SK-N-SH (cell line): ENCODE results near the gene WIPI1. TPM values are rescaled to one million over a fixed set of nuclear protein-coding genes. Genes with fewer than 3 reads are reported as not detected.

Experiments
- CTCF ChIA-PET: fragments of 300-600, 350-600 bp; formaldehyde crosslinking; extraction: SDS; loops from one replicate; lab custom pipeline; 2021; lab: Yijun Ruan, JAX
- POLR2A ChIA-PET: fragments of 350-600 bp; sonication (Branson Sonifier 250); formaldehyde crosslinking; extraction: SDS; loops from one replicate; lab custom pipeline; 2020; ENCODE audit warnings: antibody characterized with exemption, inconsistent platforms; lab: Yijun Ruan, JAX
- DNase-seq: peaks from one replicate; pipeline ENCODE4 v3.0.0; 2012
- H2AFZ ChIP-seq: fragments of 200-600 bp; sonication (generic); 2 replicates; pipeline ENCODE4 v1.8.1; 2016; ENCODE audit warnings: antibody characterized with exemption, mild to moderate bottlenecking, low read depth
- H3F3A ChIP-seq: fragments of 200-600 bp; sonication (generic); replicated peaks from 2 replicates; pipeline ENCODE3; 2016; ENCODE audit warnings: antibody characterized with exemption, mild to moderate bottlenecking; ENCODE audit not compliant: insufficient read depth
- H3K27ac ChIP-seq, 2 experiments: fragments of 200-500 bp in 1 of 2; fragments of 200-600 bp in 1 of 2; sonication (Bioruptor generic) in 1 of 2; sonication (generic), shearing (Covaris generic) in 1 of 2; 2 replicates each; pipeline versions ENCODE4 v1.5.1 to v1.6.1; 2014 to 2016; ENCODE audit warnings: low read depth in 2 of 2, inconsistent platforms in 1 of 2, low read length in 1 of 2, mild to moderate bottlenecking in 1 of 2, mixed read lengths in 1 of 2
- H3K27me3 ChIP-seq: fragments of 200-600 bp; sonication (generic), shearing (Covaris generic); 2 replicates; pipeline ENCODE4 v1.6.1; 2016; ENCODE audit warnings: mixed run types; ENCODE audit not compliant: insufficient read depth
- H3K36me3 ChIP-seq, 2 experiments: fragments of 200-500 bp in 1 of 2; fragments of 200-600 bp in 1 of 2; sonication (Bioruptor generic) in 1 of 2; sonication (generic) in 1 of 2; replicated peaks in 1 of 2; 2 replicates each; pipeline versions ENCODE3 to v1.5.1; 2014 to 2016; ENCODE audit warnings: low read length in 1 of 2, mild to moderate bottlenecking in 1 of 2; ENCODE audit not compliant: insufficient read depth in 2 of 2, control insufficient read depth in 1 of 2
- H3K4me1 ChIP-seq, 2 experiments: fragments of 200-500 bp in 1 of 2; fragments of 200-600 bp in 1 of 2; sonication (Bioruptor generic) in 1 of 2; sonication (generic), shearing (Covaris generic) in 1 of 2; 2 replicates each; pipeline versions ENCODE4 v1.5.1 to v1.6.1; 2014 to 2016; ENCODE audit warnings: low read depth in 1 of 2, low read length in 1 of 2, mixed run types in 1 of 2; ENCODE audit not compliant: insufficient read depth in 2 of 2, control insufficient read depth in 1 of 2
- H3K4me2 ChIP-seq: fragments of 200-600 bp; sonication (generic), shearing (Covaris generic); 2 replicates; pipeline ENCODE4 v1.6.1; 2017; ENCODE audit warnings: mixed run types
- H3K4me3 ChIP-seq, 2 experiments: fragments of 200-500 bp in 1 of 2; fragments of 200-600 bp in 1 of 2; sonication (Bioruptor generic) in 1 of 2; sonication (generic), shearing (Covaris generic) in 1 of 2; 2 replicates each; pipeline versions ENCODE4 v1.5.1 to v1.8.1; 2014 to 2016; ENCODE audit warnings: low read depth in 2 of 2, inconsistent platforms in 1 of 2, low read length in 1 of 2, mild to moderate bottlenecking in 1 of 2, mixed read lengths in 1 of 2, moderate library complexity in 1 of 2
- H3K79me2 ChIP-seq: fragments of 200-600 bp; sonication (generic); 2 replicates; pipeline ENCODE4 v1.8.1; 2017; ENCODE audit warnings: mild to moderate bottlenecking; ENCODE audit not compliant: insufficient read depth
- H3K9ac ChIP-seq: fragments of 200-600 bp; sonication (generic); 2 replicates; pipeline ENCODE4 v1.6.1; 2017; ENCODE audit warnings: mixed run types
- H3K9me2 ChIP-seq: fragments of 200-600 bp; sonication (generic); 2 replicates; pipeline ENCODE4 v1.6.1; 2017; ENCODE audit warnings: mixed run types
- H3K9me3 ChIP-seq: fragments of 200-600 bp; sonication (generic); 2 replicates; pipeline ENCODE4 v1.6.1; 2017; ENCODE audit warnings: mixed run types, mild to moderate bottlenecking, moderate library complexity
- H4K20me1 ChIP-seq: fragments of 200-600 bp; sonication (generic); 2 replicates; pipeline ENCODE4 v1.6.1; 2017; ENCODE audit warnings: mild to moderate bottlenecking, mixed run types; ENCODE audit not compliant: insufficient read depth
- CHD2 ChIP-seq: fragments of 150-350 bp; IDR thresholded peaks from 2 replicates; pipeline ENCODE4 v1.6.1; 2018; ENCODE audit warnings: low read length; ENCODE audit not compliant: partially characterized antibody
- CTCF ChIP-seq: fragments of 200-600 bp; sonication (generic); IDR thresholded peaks from 2 replicates; pipeline ENCODE4 v1.6.1; 2017; ENCODE audit warnings: antibody characterized with exemption, mild to moderate bottlenecking, moderate library complexity
- ELF1 ChIP-seq: IDR thresholded peaks from 2 replicates; pipeline ENCODE4 v1.4.0; 2012
- FOSL2 ChIP-seq: IDR thresholded peaks from 2 replicates; pipeline ENCODE4 v1.4.0; 2012; ENCODE audit warnings: low read depth, mild to moderate bottlenecking, moderate library complexity, borderline replicate concordance
- RAD21 ChIP-seq: IDR thresholded peaks from 2 replicates; pipeline ENCODE4 v1.6.1; 2012; ENCODE audit warnings: mild to moderate bottlenecking, low read length
- TEAD4 ChIP-seq: IDR thresholded peaks from 2 replicates; pipeline ENCODE4 v1.4.0; 2012; ENCODE audit warnings: mild to moderate bottlenecking, borderline replicate concordance; ENCODE audit not compliant: insufficient read depth
- WGBS: methylation state at CpG from one replicate; pipeline ENCODE4 v1.1.6; 2017; ENCODE audit warnings: low lambda C conversion rate; 5-methylcytosine and 5-hydroxymethylcytosine counted together
- polyA plus RNA-seq, 3 experiments: library from polyadenylated mRNA; depleted of rRNA; stranded (reverse); fragments of >200 nt; gene quantifications; 2 replicates each; pipeline ENCODE4 v1.2.3, GENCODE V29; 2012
- TF ChIP-seq, protein P1 (sequence below): fragments of 150-350 bp; IDR thresholded peaks from 2 replicates; pipeline ENCODE4 v1.6.1; 2016; ENCODE audit warnings: mild to moderate bottlenecking, low read depth, low read length

Gene WIPI1
- polyA plus RNA-seq, 1 of the 3 experiments (the other 2 are of a cell fraction): 52.7 TPM

- Histone ChIP-seq H3K27ac (no peak overlapping the region), H3K79me2 (no peaks in the 10 kb centered on the region), H3K9me2 (no peaks in the 10 kb centered on the region), H3K9me3 (no peaks in the 10 kb centered on the region), H4K20me1 (no peaks in the 10 kb centered on the region), H3K4me1 (peaks cover 0 to 3% of the 10 kb centered on the region in 2 experiments; a peak in 2 of 4 replicates), H3K4me3 (no peak overlapping the region), H3K4me2 (no peak overlapping the region), H2AFZ (no peak overlapping the region), H3F3A (no peaks in the 10 kb centered on the region), H3K9ac (no peak overlapping the region), H3K36me3 (peaks cover 17 to 35% of the 10 kb centered on the region in 2 experiments), H3K27me3 (no peaks in the 10 kb centered on the region)
- CTCF ChIA-PET: interaction anchor here (1.0 to 3.9 kb wide), 6 partner anchors 13 to 268 kb away, joined by 3 to 21 read pairs (median 6); no protein-coding TSS in a partner anchor
- TF ChIP-seq FOSL2: no peak
- TF ChIP-seq ELF1: no peak
- TF ChIP-seq CHD2: no peak
- no peak for DNase-seq
- POLR2A ChIA-PET: no interaction called here
- WGBS: 92% methylated on average over 14 of the region's 14 CpGs
These were observed 16.1 kb downstream of the WIPI1 start for GRCh38 chr17:68441070-68441770.

DNA sequence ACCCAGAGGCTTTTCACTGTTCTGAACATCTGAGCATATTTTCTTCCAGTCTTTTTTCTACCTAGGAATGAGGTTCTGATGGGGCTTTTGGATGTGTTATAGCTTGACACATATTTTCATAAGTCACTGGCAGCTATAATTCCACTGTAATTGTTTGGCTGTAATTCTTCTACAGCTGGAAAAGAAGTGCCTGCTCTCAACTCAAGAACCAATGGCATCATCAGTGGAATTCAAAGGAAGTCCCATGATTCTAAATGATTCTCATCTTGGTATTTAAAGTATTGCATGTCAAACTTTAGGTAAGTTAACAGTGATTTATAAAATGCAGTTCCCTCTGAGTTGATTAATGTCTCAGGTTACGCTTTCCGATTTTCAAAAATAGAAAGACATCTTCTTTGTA lies 16.8 kb downstream of the WIPI1 start:
- DNase-seq: no peak
- no peaks in the 10 kb centered on the region for H4K20me1 ChIP-seq
- H3K9me2 ChIP-seq: no peaks in the 10 kb centered on the region
- H3K4me1 ChIP-seq: peaks cover 0 to 10% of the 10 kb centered on the region in 2 experiments; a peak in 2 of 4 replicates
- TF ChIP-seq RAD21: no peak
- no peak for TF ChIP-seq TEAD4
- TF ChIP-seq CTCF: no peak
- TF ChIP-seq, protein P1, sequence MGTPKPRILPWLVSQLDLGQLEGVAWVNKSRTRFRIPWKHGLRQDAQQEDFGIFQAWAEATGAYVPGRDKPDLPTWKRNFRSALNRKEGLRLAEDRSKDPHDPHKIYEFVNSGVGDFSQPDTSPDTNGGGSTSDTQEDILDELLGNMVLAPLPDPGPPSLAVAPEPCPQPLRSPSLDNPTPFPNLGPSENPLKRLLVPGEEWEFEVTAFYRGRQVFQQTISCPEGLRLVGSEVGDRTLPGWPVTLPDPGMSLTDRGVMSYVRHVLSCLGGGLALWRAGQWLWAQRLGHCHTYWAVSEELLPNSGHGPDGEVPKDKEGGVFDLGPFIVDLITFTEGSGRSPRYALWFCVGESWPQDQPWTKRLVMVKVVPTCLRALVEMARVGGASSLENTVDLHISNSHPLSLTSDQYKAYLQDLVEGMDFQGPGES: no peak
- no peak overlapping the region for H3K4me2 ChIP-seq
- no peaks in the 10 kb centered on the region for H3K27me3 ChIP-seq
- no peak overlapping the region for H2AFZ ChIP-seq
- ChIA-PET POLR2A (no interaction called here), CTCF (interaction anchor here (1.0 to 7.8 kb wide), 6 partner anchors 14 to 268 kb away, joined by 3 to 63 read pairs (median 14); partner anchors contain the start of gene WIPI1)
- no peaks in the 10 kb centered on the region for H3F3A ChIP-seq
- H3K9me3 ChIP-seq: no peaks in the 10 kb centered on the region
- no peaks in the 10 kb centered on the region for H3K79me2 ChIP-seq
- 95% methylated on average over 2 of the region's 2 CpGs for WGBS
- H3K36me3 ChIP-seq: peaks cover 19 to 35% of the 10 kb centered on the region in 2 experiments
- H3K9ac ChIP-seq: no peak overlapping the region
- no peak overlapping the region for H3K4me3 ChIP-seq
- no peak overlapping the region for H3K27ac ChIP-seq
